GM12878 (cell line): Measurements from ENCODE around the gene ZNF32.

ENCODE experiments used
- E4F1 ChIP-seq: fragments of 450-650 bp; IDR thresholded peaks from 2 replicates; pipeline ENCODE4 v1.6.1; 2018; ENCODE audit warnings: borderline replicate concordance, mild to moderate bottlenecking; ENCODE audit not compliant: partially characterized antibody
- USF1 ChIP-seq: IDR thresholded peaks from 2 replicates; pipeline ENCODE4 v1.6.1; 2011; ENCODE audit warnings: borderline replicate concordance, low read depth, mild to moderate bottlenecking, moderate library complexity, mixed read lengths, low read length; ENCODE audit not compliant: insufficient read depth; ENCODE audit errors: extremely low read length

- no peak for TF ChIP-seq USF1
- TF ChIP-seq E4F1, result no peak
Measured at GRCh38 chr10:43695321-43695720, 46.6 kb upstream of the ZNF32 start.
